ENCODE data around the gene ASB2. TPM values are rescaled to one million over a fixed set of nuclear protein-coding genes. Genes with fewer than 3 reads are reported as not detected.

ASB2 gene
- total RNA-seq, 1 donor from 2014 or later: 1.2 TPM

DNA sequence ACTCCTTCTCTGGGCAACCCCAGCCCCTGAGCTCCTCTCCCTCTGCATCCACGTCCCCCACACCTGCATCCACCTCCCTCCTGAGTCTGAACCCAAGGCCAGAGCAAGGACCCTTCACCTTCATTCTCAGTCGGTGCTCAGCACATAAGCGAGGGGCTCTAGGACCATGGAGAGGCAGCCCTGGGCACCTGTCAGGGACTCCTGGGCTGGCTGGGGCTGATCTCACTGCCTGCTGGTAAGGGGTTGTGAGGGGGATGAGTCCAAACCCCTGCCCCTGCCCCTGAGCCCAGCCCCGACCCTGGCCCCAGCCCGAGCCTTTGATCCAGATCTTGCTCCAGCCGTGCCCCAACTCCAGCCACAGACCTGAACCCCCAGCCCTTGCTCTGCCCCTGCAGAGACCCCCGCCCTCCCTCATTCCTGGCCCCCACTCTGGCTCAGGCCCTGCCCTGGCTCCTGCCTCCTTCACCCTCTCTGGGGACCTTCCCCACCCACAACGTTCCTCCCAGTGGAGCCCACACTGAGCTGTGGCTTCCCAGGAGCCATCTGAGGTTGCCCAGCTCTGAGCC is 19.8 kb upstream of the ASB2 start:
- TF ChIP-seq, protein P1, sequence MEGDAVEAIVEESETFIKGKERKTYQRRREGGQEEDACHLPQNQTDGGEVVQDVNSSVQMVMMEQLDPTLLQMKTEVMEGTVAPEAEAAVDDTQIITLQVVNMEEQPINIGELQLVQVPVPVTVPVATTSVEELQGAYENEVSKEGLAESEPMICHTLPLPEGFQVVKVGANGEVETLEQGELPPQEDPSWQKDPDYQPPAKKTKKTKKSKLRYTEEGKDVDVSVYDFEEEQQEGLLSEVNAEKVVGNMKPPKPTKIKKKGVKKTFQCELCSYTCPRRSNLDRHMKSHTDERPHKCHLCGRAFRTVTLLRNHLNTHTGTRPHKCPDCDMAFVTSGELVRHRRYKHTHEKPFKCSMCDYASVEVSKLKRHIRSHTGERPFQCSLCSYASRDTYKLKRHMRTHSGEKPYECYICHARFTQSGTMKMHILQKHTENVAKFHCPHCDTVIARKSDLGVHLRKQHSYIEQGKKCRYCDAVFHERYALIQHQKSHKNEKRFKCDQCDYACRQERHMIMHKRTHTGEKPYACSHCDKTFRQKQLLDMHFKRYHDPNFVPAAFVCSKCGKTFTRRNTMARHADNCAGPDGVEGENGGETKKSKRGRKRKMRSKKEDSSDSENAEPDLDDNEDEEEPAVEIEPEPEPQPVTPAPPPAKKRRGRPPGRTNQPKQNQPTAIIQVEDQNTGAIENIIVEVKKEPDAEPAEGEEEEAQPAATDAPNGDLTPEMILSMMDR (IDR thresholded peaks at IDR 0.05; ENCODE audit: unreplicated experiment): no peak
- DNase-seq (ENCODE audit: low spot score in 2 of 2, unreplicated experiment in 2 of 2): no peak
- no peak overlapping the region for H3K4me3 Mint-ChIP-seq
- H3K4me1 Mint-ChIP-seq: peaks cover 3% of the 10 kb centered on the region
- H3K36me3 Mint-ChIP-seq: no peaks in the 10 kb centered on the region
- H3K9me3 Mint-ChIP-seq: no peaks in the 10 kb centered on the region
- no peak overlapping the region for H3K27ac Mint-ChIP-seq
- H3K27me3 Mint-ChIP-seq (ENCODE audit: low read depth): no peaks in the 10 kb centered on the region

DNA sequence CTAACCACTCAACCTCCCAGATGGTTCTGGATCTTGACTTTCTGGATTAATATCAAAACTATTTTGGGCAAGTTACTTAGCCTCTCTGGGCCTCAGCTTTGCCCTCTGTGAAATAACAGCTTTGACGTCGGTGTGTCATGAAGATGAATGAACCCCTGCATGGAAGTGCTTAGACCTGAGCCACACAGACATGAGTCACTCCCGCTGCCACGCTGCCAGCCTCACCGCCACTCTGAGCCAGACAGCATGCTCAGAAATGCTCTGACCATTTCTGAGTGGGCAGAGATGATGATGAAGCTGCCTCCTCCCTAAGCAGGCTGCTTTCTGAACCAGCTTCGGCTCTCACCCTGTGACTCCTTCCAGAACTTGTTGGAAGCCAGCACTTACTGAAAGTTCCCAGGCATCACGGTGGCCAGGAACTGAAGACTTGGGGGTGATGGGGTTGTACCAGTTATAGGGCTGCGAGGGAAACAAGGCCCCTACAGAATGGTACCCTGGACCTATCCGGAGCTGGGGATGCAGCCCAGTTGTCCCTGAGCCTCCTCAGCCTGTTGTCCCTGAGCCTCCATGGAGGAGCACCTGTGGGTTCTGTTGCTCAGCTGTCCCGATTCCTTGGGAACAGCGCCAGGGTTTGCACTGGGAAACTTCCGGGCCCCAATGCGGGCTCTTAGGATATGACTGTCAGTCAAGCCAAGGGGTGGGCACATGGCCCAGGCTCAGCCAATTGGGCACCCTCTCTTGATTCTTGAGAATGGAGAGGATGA is 18.7 kb upstream of the ASB2 start:
- no peaks in the 10 kb centered on the region for H3K9me3 Mint-ChIP-seq
- H3K36me3 Mint-ChIP-seq: no peaks in the 10 kb centered on the region
- no peak overlapping the region for H3K27ac Mint-ChIP-seq
- no peak for DNase-seq (ENCODE audit: low spot score in 2 of 2, unreplicated experiment in 2 of 2)
- no peak overlapping the region for H3K4me3 Mint-ChIP-seq
- H3K27me3 Mint-ChIP-seq (ENCODE audit: low read depth): no peaks in the 10 kb centered on the region
- H3K4me1 Mint-ChIP-seq: peaks cover 3% of the 10 kb centered on the region
- TF ChIP-seq, protein P1 (IDR thresholded peaks at IDR 0.05; ENCODE audit: unreplicated experiment): no peak

DNA sequence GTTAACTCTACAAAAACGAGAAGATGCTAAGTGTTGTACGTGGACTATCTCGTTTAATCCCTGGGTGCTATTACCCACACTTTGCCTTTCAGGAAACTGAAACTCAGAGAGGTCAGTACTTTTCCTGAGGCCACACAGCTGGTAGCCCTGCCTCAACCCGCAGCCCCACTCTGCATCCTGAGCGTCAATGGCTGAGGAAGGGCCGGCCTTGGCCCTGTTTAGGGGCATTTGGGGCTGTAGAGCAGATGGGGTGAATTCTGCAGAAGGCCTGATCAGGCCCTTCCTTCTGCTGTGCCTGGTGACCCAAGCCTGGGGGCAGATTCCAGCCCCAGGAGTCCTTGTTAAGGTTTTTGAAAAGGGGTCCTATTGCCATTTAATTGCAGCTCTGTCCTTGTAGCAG is 17.0 kb upstream of the ASB2 start:
- Mint-ChIP-seq H3K4me3 (no peak overlapping the region), H3K9me3 (no peaks in the 10 kb centered on the region), H3K27me3 (ENCODE audit: low read depth) (no peaks in the 10 kb centered on the region), H3K36me3 (no peaks in the 10 kb centered on the region), H3K4me1 (peaks cover 3% of the 10 kb centered on the region), H3K27ac (no peak overlapping the region)
- TF ChIP-seq, protein P1 (IDR thresholded peaks at IDR 0.05; ENCODE audit: unreplicated experiment): no peak
- no peak for DNase-seq (ENCODE audit: low spot score in 2 of 2, unreplicated experiment in 2 of 2)

DNA sequence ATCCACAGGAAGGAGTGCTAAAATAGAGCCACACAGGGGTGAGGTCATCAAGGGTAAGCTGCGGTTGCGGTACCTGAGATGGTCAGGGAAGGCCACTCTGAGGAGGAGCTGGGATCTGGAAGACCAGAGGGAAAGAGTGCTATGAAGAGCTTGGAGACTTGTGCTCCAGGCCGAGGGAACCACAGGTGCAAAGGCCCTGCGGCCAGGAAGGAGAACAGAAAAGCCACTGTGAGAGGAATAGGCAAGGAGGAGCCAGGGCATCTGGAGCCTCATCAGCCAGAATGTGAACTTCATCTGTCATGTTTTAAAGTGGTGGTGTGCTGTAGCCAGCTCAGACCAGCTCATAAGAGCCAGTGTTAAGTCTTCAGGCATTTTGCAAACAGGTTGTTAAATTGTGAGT is 15.3 kb upstream of the ASB2 start:
- Mint-ChIP-seq H3K36me3 (no peaks in the 10 kb centered on the region), H3K27ac (no peak overlapping the region), H3K4me3 (no peak overlapping the region), H3K9me3 (no peaks in the 10 kb centered on the region), H3K27me3 (ENCODE audit: low read depth) (no peaks in the 10 kb centered on the region), H3K4me1 (peaks cover 11% of the 10 kb centered on the region)
- TF ChIP-seq, protein P1 (IDR thresholded peaks at IDR 0.05; ENCODE audit: unreplicated experiment): no peak
- DNase-seq (ENCODE audit: low spot score in 2 of 2, unreplicated experiment in 2 of 2): no peak

DNA sequence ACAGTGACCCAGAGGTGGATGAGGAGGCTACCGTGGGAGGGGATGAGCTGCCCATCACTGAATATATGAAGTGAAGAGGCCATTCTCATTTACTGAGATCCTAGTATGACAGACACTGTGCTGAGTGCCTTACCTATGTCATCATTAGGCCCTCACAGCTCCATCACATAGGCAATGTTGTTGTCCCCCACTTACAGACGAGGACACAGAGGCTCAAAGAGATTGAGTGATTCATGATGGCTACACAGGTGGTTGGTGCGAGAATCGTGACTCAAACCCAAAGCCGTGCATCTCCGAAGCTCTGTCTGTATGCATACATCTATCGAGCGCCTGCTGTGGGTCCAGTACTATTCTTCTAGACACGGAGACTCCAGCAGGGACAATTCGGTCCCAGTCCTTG is 14.8 kb upstream of the ASB2 start:
- no peaks in the 10 kb centered on the region for H3K9me3 Mint-ChIP-seq
- H3K27ac Mint-ChIP-seq: no peak overlapping the region
- peaks cover 13% of the 10 kb centered on the region for H3K4me1 Mint-ChIP-seq
- H3K4me3 Mint-ChIP-seq: no peak overlapping the region
- no peaks in the 10 kb centered on the region for H3K27me3 Mint-ChIP-seq (ENCODE audit: low read depth)
- DNase-seq (ENCODE audit: low spot score in 2 of 2, unreplicated experiment in 2 of 2): no peak
- TF ChIP-seq, protein P1 (IDR thresholded peaks at IDR 0.05; ENCODE audit: unreplicated experiment): no peak
- H3K36me3 Mint-ChIP-seq: no peaks in the 10 kb centered on the region
